KMS-11 (cell line): ENCODE data around the gene NUP50.

ENCODE experiments used
- H2AFZ ChIP-seq: fragments of 200-600 bp; sonication (generic); 2 replicates; pipeline ENCODE4 v1.6.1; 2016; ENCODE audit warnings: antibody characterized with exemption, mixed run types, low read depth
- H3K27ac ChIP-seq: fragments of 200-600 bp; sonication (generic); 2 replicates; pipeline ENCODE4 v1.6.1; 2016; ENCODE audit warnings: mild to moderate bottlenecking, mixed run types
- H3K27me3 ChIP-seq: fragments of 200-600 bp; sonication (generic); 2 replicates; pipeline ENCODE4 v1.6.1; 2017; ENCODE audit warnings: mild to moderate bottlenecking, low read depth, mixed run types, moderate library complexity; ENCODE audit not compliant: insufficient read depth
- H3K36me3 ChIP-seq: fragments of 200-600 bp; sonication (generic); 2 replicates; pipeline ENCODE4 v1.6.1; 2017; ENCODE audit warnings: mild to moderate bottlenecking, mixed run types; ENCODE audit not compliant: insufficient read depth
- H3K4me1 ChIP-seq: fragments of 200-600 bp; sonication (generic); 2 replicates; pipeline ENCODE4 v1.6.1; 2016; ENCODE audit warnings: mild to moderate bottlenecking, low read depth, mixed run types; ENCODE audit not compliant: poor library complexity, severe bottlenecking
- H3K4me2 ChIP-seq: fragments of 200-600 bp; sonication (generic); 2 replicates; pipeline ENCODE4 v1.7.0; 2016; ENCODE audit warnings: mild to moderate bottlenecking, mixed run types
- H3K4me3 ChIP-seq: fragments of 200-600 bp; sonication (generic); IDR thresholded peaks from 2 replicates; pipeline ENCODE4 v1.6.1; 2017; ENCODE audit warnings: low read depth, low read length, mixed read lengths; ENCODE audit not compliant: insufficient read depth
- H3K79me2 ChIP-seq: fragments of 200-600 bp; sonication (generic); 2 replicates; pipeline ENCODE4 v1.6.1; 2016; ENCODE audit warnings: low read depth, mixed run types; ENCODE audit not compliant: insufficient read depth
- H3K9ac ChIP-seq: fragments of 200-600 bp; sonication (generic); 2 replicates; pipeline ENCODE4 v1.6.1; 2016; ENCODE audit warnings: mild to moderate bottlenecking, mixed run types
- H4K20me1 ChIP-seq: fragments of 200-600 bp; sonication (generic); 2 replicates; pipeline ENCODE4 v1.6.1; 2016; ENCODE audit warnings: mild to moderate bottlenecking, mixed run types; ENCODE audit not compliant: insufficient read depth
- TF ChIP-seq, protein P1 (sequence below): fragments of 200-600 bp; sonication (generic); conservative IDR thresholded peaks from 2 replicates; pipeline ENCODE4 v1.6.1; 2017; ENCODE audit warnings: low read depth, mild to moderate bottlenecking, antibody characterized with exemption, low read length, moderate library complexity, mixed read lengths

Gene NUP50

DNA sequence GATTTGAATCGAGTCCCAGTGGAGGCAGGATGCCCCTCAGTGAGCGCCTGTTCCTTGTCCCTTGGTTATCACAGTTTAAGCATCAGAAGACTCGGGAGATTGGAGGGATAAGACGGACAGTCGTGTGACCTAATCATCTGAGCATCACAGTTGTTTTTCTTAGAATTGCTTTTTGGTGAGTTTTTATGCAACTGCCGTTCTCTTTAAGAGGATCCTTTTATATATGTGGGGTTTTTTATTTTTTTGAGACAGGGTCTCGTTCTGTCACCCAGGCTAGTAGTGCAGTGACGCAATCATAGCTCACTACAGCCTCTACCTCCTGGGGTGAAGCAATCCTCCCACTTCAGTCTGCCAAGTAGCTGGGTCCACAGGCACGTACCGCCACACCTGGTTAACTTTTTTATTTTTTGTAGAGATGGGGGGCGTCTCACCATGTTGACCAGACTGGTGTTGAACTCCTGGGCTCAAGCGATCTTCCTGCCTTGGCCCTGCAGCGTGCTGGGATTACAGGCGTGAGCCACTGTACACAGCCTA lies 16.5 kb downstream of the NUP50 start:
- TF ChIP-seq, protein P1, sequence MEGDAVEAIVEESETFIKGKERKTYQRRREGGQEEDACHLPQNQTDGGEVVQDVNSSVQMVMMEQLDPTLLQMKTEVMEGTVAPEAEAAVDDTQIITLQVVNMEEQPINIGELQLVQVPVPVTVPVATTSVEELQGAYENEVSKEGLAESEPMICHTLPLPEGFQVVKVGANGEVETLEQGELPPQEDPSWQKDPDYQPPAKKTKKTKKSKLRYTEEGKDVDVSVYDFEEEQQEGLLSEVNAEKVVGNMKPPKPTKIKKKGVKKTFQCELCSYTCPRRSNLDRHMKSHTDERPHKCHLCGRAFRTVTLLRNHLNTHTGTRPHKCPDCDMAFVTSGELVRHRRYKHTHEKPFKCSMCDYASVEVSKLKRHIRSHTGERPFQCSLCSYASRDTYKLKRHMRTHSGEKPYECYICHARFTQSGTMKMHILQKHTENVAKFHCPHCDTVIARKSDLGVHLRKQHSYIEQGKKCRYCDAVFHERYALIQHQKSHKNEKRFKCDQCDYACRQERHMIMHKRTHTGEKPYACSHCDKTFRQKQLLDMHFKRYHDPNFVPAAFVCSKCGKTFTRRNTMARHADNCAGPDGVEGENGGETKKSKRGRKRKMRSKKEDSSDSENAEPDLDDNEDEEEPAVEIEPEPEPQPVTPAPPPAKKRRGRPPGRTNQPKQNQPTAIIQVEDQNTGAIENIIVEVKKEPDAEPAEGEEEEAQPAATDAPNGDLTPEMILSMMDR = no peak
- Histone ChIP-seq H4K20me1 (no peaks in the 10 kb centered on the region), H3K36me3 (no peaks in the 10 kb centered on the region; the same call in 1 of the 2 replicates), H3K4me3 (no peak overlapping the region), H3K9ac (no peak overlapping the region), H3K27me3 (no peaks in the 10 kb centered on the region), H3K79me2 (peaks cover 39% of the 10 kb centered on the region; the same call in 1 of the 2 replicates), H3K4me2 (no peak overlapping the region), H3K4me1 (no peaks in the 10 kb centered on the region), H3K27ac (no peak overlapping the region), H2AFZ (no peak overlapping the region)

DNA sequence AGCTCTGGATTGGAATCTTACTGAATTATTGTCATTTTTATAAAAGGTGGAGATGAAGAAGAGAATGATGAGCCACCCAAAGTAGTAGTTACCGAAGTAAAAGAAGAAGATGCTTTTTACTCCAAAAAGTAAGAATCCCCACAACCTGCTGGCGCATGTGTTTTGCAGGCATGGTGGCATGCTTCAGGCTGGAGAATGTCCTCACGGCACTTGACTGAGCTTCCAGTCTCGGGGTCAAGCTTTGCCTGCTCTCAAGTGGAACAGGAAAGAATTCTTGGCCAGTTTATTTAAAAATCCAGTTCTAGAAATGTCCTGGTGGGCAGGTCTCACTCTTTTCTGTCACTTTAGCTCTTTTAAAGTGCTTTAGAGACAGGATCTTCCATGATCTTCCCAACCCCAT lies 17.5 kb downstream of the NUP50 start:
- no peaks in the 10 kb centered on the region for H3K27me3 ChIP-seq
- no peak overlapping the region for H3K4me2 ChIP-seq
- H4K20me1 ChIP-seq = no peaks in the 10 kb centered on the region
- H3K79me2 ChIP-seq = peaks cover 29% of the 10 kb centered on the region; the same call in 1 of the 2 replicates
- no peaks in the 10 kb centered on the region; the same call in 1 of the 2 replicates for H3K36me3 ChIP-seq
- H3K4me3 ChIP-seq = no peak overlapping the region
- no peak overlapping the region for H3K27ac ChIP-seq
- TF ChIP-seq, protein P1 = no peak
- no peak overlapping the region for H3K9ac ChIP-seq
- H3K4me1 ChIP-seq = no peaks in the 10 kb centered on the region
- H2AFZ ChIP-seq = no peak overlapping the region

GRCh38 chr22:45181766-45182165 lies 18.0 kb downstream of the NUP50 start:
- Histone ChIP-seq H3K27me3 (no peaks in the 10 kb centered on the region), H3K36me3 (no peaks in the 10 kb centered on the region; the same call in 1 of the 2 replicates), H2AFZ (no peak overlapping the region), H3K4me3 (no peak overlapping the region), H3K27ac (no peak overlapping the region), H3K4me2 (no peak overlapping the region), H3K4me1 (no peaks in the 10 kb centered on the region), H4K20me1 (no peaks in the 10 kb centered on the region), H3K9ac (no peak overlapping the region), H3K79me2 (peaks cover 25% of the 10 kb centered on the region; the same call in 1 of the 2 replicates)
- TF ChIP-seq, protein P1 = no peak

GRCh38 chr22:45183974-45184373 lies 20.2 kb downstream of the NUP50 start:
- Histone ChIP-seq H3K9ac (no peak overlapping the region), H3K27ac (no peak overlapping the region), H2AFZ (no peak overlapping the region), H3K79me2 (peaks cover 8% of the 10 kb centered on the region; the same call in 1 of the 2 replicates), H4K20me1 (no peaks in the 10 kb centered on the region), H3K36me3 (no peaks in the 10 kb centered on the region; the same call in 1 of the 2 replicates), H3K4me2 (no peak overlapping the region), H3K27me3 (no peaks in the 10 kb centered on the region), H3K4me1 (no peaks in the 10 kb centered on the region), H3K4me3 (no peak overlapping the region)
- TF ChIP-seq, protein P1 = no peak
